Keratinocyte (primary cell): ENCODE measurements around the gene SLC35E4.

Source experiments
- EZH2 ChIP-seq: IDR thresholded peaks from one replicate; pipeline ENCODE4 v1.6.1; 2012; ENCODE audit warnings: inconsistent platforms, mild to moderate bottlenecking, low read length, moderate library complexity
- TF ChIP-seq, protein P1 (sequence below), 3 experiments: IDR thresholded peaks in 1 of 3; conservative IDR thresholded peaks in 1 of 3; optimal IDR thresholded peaks in 1 of 3; 2 replicates in 2 of 3; 3 replicates in 1 of 3; pipeline versions ENCODE3 to v1.5.1; 2011; ENCODE audit warnings: low read length in 3 of 3, mild to moderate bottlenecking in 3 of 3, moderate library complexity in 2 of 3, control low read depth in 1 of 3, inconsistent platforms in 1 of 3; ENCODE audit not compliant: insufficient read depth in 2 of 3; ENCODE audit errors: extremely low read depth in 1 of 3

DNA sequence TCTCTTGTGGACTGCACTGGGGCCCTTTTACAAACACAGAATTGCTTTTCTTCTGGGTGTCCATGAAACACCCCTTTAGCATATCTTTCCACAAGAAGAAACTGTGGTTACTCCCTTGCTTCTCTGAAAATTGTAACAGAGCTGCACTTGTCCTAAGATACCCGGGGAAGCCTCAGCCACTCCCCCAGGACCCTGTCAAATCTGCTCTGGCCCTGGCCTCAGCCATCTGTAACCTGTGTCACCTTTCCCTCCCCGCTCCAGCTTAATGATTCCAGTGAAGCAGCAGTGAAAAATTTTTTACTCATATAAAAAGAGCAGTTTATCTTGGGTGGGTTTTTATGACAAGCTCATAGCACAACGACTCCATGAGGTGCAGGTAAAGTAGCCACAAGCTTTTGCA lies 35.5 kb downstream of the SLC35E4 start:
- TF ChIP-seq, protein P1, sequence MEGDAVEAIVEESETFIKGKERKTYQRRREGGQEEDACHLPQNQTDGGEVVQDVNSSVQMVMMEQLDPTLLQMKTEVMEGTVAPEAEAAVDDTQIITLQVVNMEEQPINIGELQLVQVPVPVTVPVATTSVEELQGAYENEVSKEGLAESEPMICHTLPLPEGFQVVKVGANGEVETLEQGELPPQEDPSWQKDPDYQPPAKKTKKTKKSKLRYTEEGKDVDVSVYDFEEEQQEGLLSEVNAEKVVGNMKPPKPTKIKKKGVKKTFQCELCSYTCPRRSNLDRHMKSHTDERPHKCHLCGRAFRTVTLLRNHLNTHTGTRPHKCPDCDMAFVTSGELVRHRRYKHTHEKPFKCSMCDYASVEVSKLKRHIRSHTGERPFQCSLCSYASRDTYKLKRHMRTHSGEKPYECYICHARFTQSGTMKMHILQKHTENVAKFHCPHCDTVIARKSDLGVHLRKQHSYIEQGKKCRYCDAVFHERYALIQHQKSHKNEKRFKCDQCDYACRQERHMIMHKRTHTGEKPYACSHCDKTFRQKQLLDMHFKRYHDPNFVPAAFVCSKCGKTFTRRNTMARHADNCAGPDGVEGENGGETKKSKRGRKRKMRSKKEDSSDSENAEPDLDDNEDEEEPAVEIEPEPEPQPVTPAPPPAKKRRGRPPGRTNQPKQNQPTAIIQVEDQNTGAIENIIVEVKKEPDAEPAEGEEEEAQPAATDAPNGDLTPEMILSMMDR (optimal IDR thresholded peaks at IDR 0.05 in 1 of 3, IDR thresholded peaks at IDR 0.05 in 1 of 3, conservative IDR thresholded peaks at IDR 0.05 in 1 of 3; ENCODE audit: extremely low read depth in 1 of 3, insufficient read depth in 2 of 3, low read length in 3 of 3), result no peak
- no peak for TF ChIP-seq EZH2
